Keratinocyte (primary cell): ENCODE results near the gene HDGFL2. TPM values are rescaled to one million over a fixed set of nuclear protein-coding genes. Genes with fewer than 3 reads are reported as not detected.

Experiments used
- DNase-seq: peaks from one replicate; pipeline ENCODE4 v3.0.0-alpha.2; 2011; ENCODE audit warnings: low read depth, missing footprints, low spot score
- FAIRE-seq: peaks from 2 replicates; lab custom pipeline; 2011; peaks lifted over from hg19 to GRCh38; lab: Jason Lieb, UNC
- H2AFZ ChIP-seq: 2 replicates; pipeline ENCODE4 v1.6.0; 2012; ENCODE audit warnings: low read length, control low read depth, inconsistent platforms; ENCODE audit not compliant: control insufficient read depth
- H3K27ac ChIP-seq: 2 replicates; pipeline ENCODE4 v1.5.1; 2011; ENCODE audit warnings: low read length; ENCODE audit not compliant: control insufficient read depth, insufficient read depth
- H3K27me3 ChIP-seq: 3 replicates; pipeline ENCODE4 v1.6.0; 2011; ENCODE audit warnings: low read length; ENCODE audit not compliant: control insufficient read depth, insufficient read depth; ENCODE audit errors: extremely low read depth
- H3K36me3 ChIP-seq, 2 experiments: 2 replicates in 1 of 2; 3 replicates in 1 of 2; pipeline ENCODE4 v1.5.1; 2011; ENCODE audit warnings: low read length in 2 of 2, mild to moderate bottlenecking in 1 of 2; ENCODE audit not compliant: control insufficient read depth in 2 of 2, insufficient read depth in 2 of 2; ENCODE audit errors: extremely low read depth in 1 of 2
- H3K4me1 ChIP-seq: 3 replicates; pipeline ENCODE4 v1.5.1; 2011; ENCODE audit warnings: low read length; ENCODE audit not compliant: control insufficient read depth, insufficient read depth; ENCODE audit errors: extremely low read depth
- H3K4me2 ChIP-seq: 3 replicates; pipeline ENCODE4 v1.6.0; 2011; ENCODE audit warnings: low read depth, low read length; ENCODE audit not compliant: control insufficient read depth, insufficient read depth; ENCODE audit errors: extremely low read depth
- H3K4me3 ChIP-seq, 3 experiments: fragments of 200-600 bp in 1 of 3; sonication (generic) in 1 of 3; 2 replicates in 2 of 3; 3 replicates in 1 of 3; pipeline ENCODE4 v1.5.1; 2011 to 2016; ENCODE audit warnings: low read length in 3 of 3, mild to moderate bottlenecking in 3 of 3, control low read depth in 2 of 3, inconsistent platforms in 1 of 3, low read depth in 1 of 3, mixed read lengths in 1 of 3, mixed run types in 1 of 3, moderate library complexity in 1 of 3; ENCODE audit not compliant: control insufficient read depth in 2 of 3, insufficient read depth in 2 of 3; ENCODE audit errors: extremely low read depth in 1 of 3
- H3K79me2 ChIP-seq: 2 replicates; pipeline ENCODE4 v1.6.0; 2012; ENCODE audit warnings: low read length; ENCODE audit not compliant: control insufficient read depth, insufficient read depth
- H3K9ac ChIP-seq: 3 replicates; pipeline ENCODE4 v1.6.0; 2011; ENCODE audit warnings: low read length; ENCODE audit not compliant: control insufficient read depth, insufficient read depth; ENCODE audit errors: extremely low read depth
- H3K9me1 ChIP-seq: 3 replicates; pipeline ENCODE4 v1.6.0; 2011; ENCODE audit warnings: low read length; ENCODE audit not compliant: control insufficient read depth, insufficient read depth; ENCODE audit errors: extremely low read depth
- H3K9me3 ChIP-seq: 2 replicates; pipeline ENCODE4 v1.5.1; 2012; ENCODE audit warnings: low read depth, low read length; ENCODE audit not compliant: control insufficient read depth
- H4K20me1 ChIP-seq: 3 replicates; pipeline ENCODE4 v1.6.0; 2011; ENCODE audit warnings: low read length; ENCODE audit not compliant: control insufficient read depth, insufficient read depth; ENCODE audit errors: extremely low read depth
- CTCF ChIP-seq, 3 experiments: IDR thresholded peaks in 1 of 3; conservative IDR thresholded peaks in 1 of 3; optimal IDR thresholded peaks in 1 of 3; 2 replicates in 2 of 3; 3 replicates in 1 of 3; pipeline versions ENCODE3 to v1.5.1; 2011; ENCODE audit warnings: low read length in 3 of 3, mild to moderate bottlenecking in 3 of 3, moderate library complexity in 2 of 3, control low read depth in 1 of 3, inconsistent platforms in 1 of 3; ENCODE audit not compliant: insufficient read depth in 2 of 3; ENCODE audit errors: extremely low read depth in 1 of 3
- EZH2 ChIP-seq: IDR thresholded peaks from one replicate; pipeline ENCODE4 v1.6.1; 2012; ENCODE audit warnings: inconsistent platforms, mild to moderate bottlenecking, low read length, moderate library complexity
- dilution Hi-C: fragments of 300-500 bp; cut with MboI; formaldehyde crosslinking; loops from one replicate; pipeline ENCODE4 v1.7.0; 2020; ENCODE audit warnings: low sequenced_read_pairs; ENCODE audit not compliant: extremely low pct_ligation_motif_present
- polyA plus RNA-seq, 5 experiments: library from polyadenylated mRNA; depleted of rRNA in 3 of 5; stranded (reverse) in 3 of 5; stranded (forward) in 1 of 5; unstranded in 1 of 5; fragments of >200 nt; gene quantifications; 1 replicate in 1 of 5; 2 replicates in 3 of 5; 3 replicates in 1 of 5; pipeline versions ENCODE4 v1.2.1 to v1.2.3, GENCODE V29; 2011 to 2012; ENCODE audit warnings: missing spikeins in 2 of 5, low read depth in 1 of 5, low replicate concordance in 1 of 5

The HDGFL2 gene
- polyA plus RNA-seq, 1 donor (not counting 4 experiments of a cell fraction or from before 2014, with no cell fraction given), result 19.5 TPM

GRCh38 chr19:4453232-4454179 lies 18.6 kb upstream of the HDGFL2 start:
- no peaks in the 10 kb centered on the region for H3K9me1 ChIP-seq
- H3K36me3 ChIP-seq, result peaks cover 21 to 30% of the 10 kb centered on the region in 2 experiments
- H3K9ac ChIP-seq, result no peak overlapping the region
- no peak overlapping the region for H2AFZ ChIP-seq
- H3K4me1 ChIP-seq, result peaks cover 31% of the 10 kb centered on the region
- H3K4me2 ChIP-seq, result no peak overlapping the region
- H3K27me3 ChIP-seq, result no peaks in the 10 kb centered on the region
- FAIRE-seq (no peak), DNase-seq (no peak)
- H3K27ac ChIP-seq, result no peak overlapping the region
- no peak for TF ChIP-seq EZH2
- TF ChIP-seq CTCF (optimal IDR thresholded peaks at IDR 0.05 in 1 of 3, IDR thresholded peaks at IDR 0.05 in 1 of 3, conservative IDR thresholded peaks at IDR 0.05 in 1 of 3; ENCODE audit: extremely low read depth in 1 of 3, insufficient read depth in 2 of 3, low read length in 3 of 3), result no peak
- H4K20me1 ChIP-seq, result no peaks in the 10 kb centered on the region
- peaks cover 25% of the 10 kb centered on the region for H3K79me2 ChIP-seq
- H3K4me3 ChIP-seq, result no peak overlapping the region
- dilution Hi-C loops, result no loop called here
- no peaks in the 10 kb centered on the region for H3K9me3 ChIP-seq

GRCh38 chr19:4454747-4455718 lies 17.1 kb upstream of the HDGFL2 start:
- no peaks in the 10 kb centered on the region for H3K9me1 ChIP-seq
- H2AFZ ChIP-seq, result peak overlapping the region; percentile 36
- H3K4me3 ChIP-seq, result peak overlapping the region; percentile 46 to 84 (median 78)
- dilution Hi-C loops, result no loop called here
- peak overlapping the region; percentile 85 for H3K27ac ChIP-seq
- peak overlapping the region; percentile 69 for H3K9ac ChIP-seq
- peaks cover 26% of the 10 kb centered on the region for H3K4me1 ChIP-seq
- FAIRE-seq (peak; percentile 95), DNase-seq (peak; percentile 68)
- H3K27me3 ChIP-seq, result no peaks in the 10 kb centered on the region
- H4K20me1 ChIP-seq, result no peaks in the 10 kb centered on the region
- H3K4me2 ChIP-seq, result peak overlapping the region; percentile 88
- peaks cover 25% of the 10 kb centered on the region for H3K79me2 ChIP-seq
- H3K9me3 ChIP-seq, result no peaks in the 10 kb centered on the region
- TF ChIP-seq EZH2 (no peak), CTCF (optimal IDR thresholded peaks at IDR 0.05 in 1 of 3, IDR thresholded peaks at IDR 0.05 in 1 of 3, conservative IDR thresholded peaks at IDR 0.05 in 1 of 3; ENCODE audit: extremely low read depth in 1 of 3, insufficient read depth in 2 of 3, low read length in 3 of 3) (no peak)
- peaks cover 11 to 18% of the 10 kb centered on the region in 2 experiments for H3K36me3 ChIP-seq
